IPS-20b (cell line): Measurements from ENCODE around the gene ATP11B.
"Not testable (repeated sequence)": the region's sequence is repeated elsewhere in the genome, so short reads cannot be mapped to it uniquely, and the experiment has no call there.

ENCODE experiments used
- H3K27ac ChIP-seq: one replicate; pipeline ENCODE4 v1.5.1; 2013; ENCODE audit warnings: low read length
- H3K27me3 ChIP-seq: 2 replicates; pipeline ENCODE4 v1.6.1; 2013; ENCODE audit warnings: mild to moderate bottlenecking, low read length, inconsistent platforms; ENCODE audit not compliant: insufficient read depth
- H3K36me3 ChIP-seq: 2 replicates; pipeline ENCODE4 v1.6.1; 2013; ENCODE audit warnings: low read depth, mild to moderate bottlenecking, inconsistent platforms, low read length, moderate library complexity; ENCODE audit not compliant: insufficient read depth
- H3K4me1 ChIP-seq: 2 replicates; pipeline ENCODE4 v1.6.1; 2013; ENCODE audit warnings: mild to moderate bottlenecking, control low read depth, inconsistent platforms, low read length, moderate library complexity; ENCODE audit not compliant: insufficient read depth
- H3K4me3 ChIP-seq: 2 replicates; pipeline ENCODE4 v1.5.1; 2013; ENCODE audit warnings: mild to moderate bottlenecking, low read length, inconsistent platforms
- H3K9ac ChIP-seq: 2 replicates; pipeline ENCODE4 v1.6.1; 2013; ENCODE audit warnings: low read depth, mild to moderate bottlenecking, inconsistent platforms, low read length, moderate library complexity
- H3K9me3 ChIP-seq: 2 replicates; pipeline ENCODE4 v1.6.1; 2013; ENCODE audit warnings: mild to moderate bottlenecking, low read depth, low read length, inconsistent platforms; ENCODE audit not compliant: insufficient read depth

The ATP11B gene

DNA sequence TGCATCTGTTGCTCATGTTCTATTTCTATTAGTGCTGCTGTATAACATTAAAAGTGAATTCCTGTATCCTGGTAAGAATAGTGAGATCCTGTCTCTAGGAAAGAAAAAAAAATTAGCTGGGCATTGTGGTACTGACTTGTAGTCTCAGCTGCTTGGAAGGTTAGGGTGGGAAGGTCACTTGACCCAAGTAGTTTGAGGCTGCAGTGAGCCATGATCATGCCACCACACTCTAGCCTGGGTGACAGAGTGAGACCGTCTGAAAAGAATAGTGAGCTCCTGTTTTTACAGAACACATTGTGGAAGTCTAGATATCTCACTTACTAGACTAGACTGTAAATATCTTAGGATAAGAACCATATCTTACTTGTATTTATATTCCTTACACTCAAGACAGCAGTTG, 4.6 kb downstream of the ATP11B start:
- Histone ChIP-seq H3K9me3 (no peaks in the 10 kb centered on the region), H3K4me1 (peaks cover 8% of the 10 kb centered on the region; the same call in 1 of the 2 replicates), H3K4me3 (no peak overlapping the region), H3K9ac (no peak overlapping the region), H3K27ac (no peak overlapping the region), H3K36me3 (no peaks in the 10 kb centered on the region), H3K27me3 (peaks cover 21% of the 10 kb centered on the region)

DNA sequence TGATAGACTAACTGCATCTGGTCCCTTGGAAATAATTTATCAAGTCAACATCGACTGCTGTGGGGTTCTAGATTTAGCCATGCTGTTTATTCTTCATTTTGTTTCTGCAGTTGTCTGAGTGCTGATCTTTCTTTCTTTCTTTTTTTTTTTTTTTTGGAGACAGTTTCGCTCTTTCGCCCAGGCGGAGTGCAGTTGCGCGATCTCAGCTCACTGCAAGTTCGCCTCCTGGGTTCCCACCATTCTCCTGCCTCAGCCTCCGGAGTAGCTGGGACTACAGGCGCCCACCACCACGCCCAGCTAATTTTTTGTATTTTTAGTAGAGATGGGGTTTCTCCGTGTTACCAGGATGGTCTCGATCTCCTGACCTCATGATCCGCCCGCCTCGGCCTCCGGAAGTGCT, 5.8 kb downstream of the ATP11B start:
- peaks cover 18% of the 10 kb centered on the region for H3K27me3 ChIP-seq
- not testable (repeated sequence) for H3K36me3 ChIP-seq, H3K9me3 ChIP-seq, H3K27ac ChIP-seq, H3K4me3 ChIP-seq, H3K4me1 ChIP-seq, H3K9ac ChIP-seq

DNA sequence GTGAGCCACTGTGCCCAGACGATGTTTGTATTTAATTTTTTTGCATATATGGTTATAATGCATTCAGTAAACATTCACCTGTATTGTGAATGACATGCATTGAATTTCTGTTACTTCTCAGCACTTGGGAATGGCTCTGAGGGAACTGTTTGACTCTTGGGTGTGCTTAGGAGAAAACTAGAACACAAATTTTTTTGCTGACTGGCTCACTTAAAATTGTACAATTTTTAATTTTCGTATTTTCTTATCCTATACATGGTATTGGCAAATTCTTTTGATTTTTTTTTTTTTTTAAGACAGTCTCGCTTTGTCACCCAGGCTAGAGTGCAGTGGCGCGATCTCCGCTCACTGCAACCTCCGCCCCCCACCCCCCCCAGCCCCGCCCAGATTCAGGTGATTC, 7.2 kb downstream of the ATP11B start:
- Histone ChIP-seq H3K27me3 (peaks cover 5% of the 10 kb centered on the region), H3K27ac (no peak overlapping the region), H3K9ac (no peak overlapping the region), H3K36me3 (no peaks in the 10 kb centered on the region), H3K4me3 (no peak overlapping the region), H3K4me1 (peaks cover 8% of the 10 kb centered on the region; the same call in 1 of the 2 replicates), H3K9me3 (no peaks in the 10 kb centered on the region)

DNA sequence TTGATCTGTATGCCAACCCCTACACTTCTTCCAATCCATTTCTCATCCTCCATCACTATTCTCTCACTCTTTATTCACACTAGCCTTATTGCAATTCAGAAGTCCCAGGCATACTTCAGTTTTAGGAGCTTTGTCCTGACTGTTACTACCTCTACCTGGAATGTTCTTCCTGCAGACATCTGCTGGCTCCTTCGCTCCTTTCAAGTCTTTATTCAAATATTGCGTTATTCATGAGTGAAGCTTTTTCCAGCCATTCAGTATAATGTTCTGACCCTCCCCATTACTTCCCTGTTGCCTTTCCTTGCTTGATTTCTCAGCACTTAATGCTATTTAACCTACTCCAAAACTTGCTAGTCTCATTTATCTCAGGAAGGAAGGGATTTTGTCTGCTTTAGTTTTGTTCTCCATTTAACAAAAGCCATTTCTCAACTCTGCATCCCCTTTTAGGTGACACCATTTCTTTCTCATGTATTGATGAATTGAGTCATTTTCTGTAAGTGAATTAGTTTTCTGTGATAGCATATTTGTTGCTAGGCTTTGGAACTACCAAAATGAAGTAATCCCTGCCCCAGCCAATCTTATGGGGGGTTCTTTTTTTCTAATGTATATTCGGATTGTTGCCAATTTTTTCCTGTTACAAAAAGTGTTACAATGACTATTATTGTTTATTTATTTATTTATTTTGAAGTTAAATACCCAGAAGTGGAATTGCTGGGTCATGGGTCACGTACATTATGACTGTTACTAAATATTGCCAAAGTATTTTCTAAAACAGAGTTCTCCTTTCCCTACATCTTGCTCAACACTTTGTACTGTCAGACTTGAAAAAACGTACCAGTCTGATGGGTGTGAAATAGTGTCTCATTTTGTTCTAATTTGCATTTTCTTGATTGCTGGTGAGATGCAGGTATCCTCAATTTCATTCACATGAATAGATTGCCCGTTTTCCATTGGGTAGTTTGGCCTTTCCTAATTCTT, 9.4 kb downstream of the ATP11B start:
- Histone ChIP-seq H3K4me3 (no peak overlapping the region), H3K27me3 (no peaks in the 10 kb centered on the region), H3K4me1 (peaks cover 8% of the 10 kb centered on the region; the same call in 1 of the 2 replicates), H3K27ac (no peak overlapping the region), H3K9me3 (no peaks in the 10 kb centered on the region), H3K36me3 (no peaks in the 10 kb centered on the region), H3K9ac (no peak overlapping the region)

DNA sequence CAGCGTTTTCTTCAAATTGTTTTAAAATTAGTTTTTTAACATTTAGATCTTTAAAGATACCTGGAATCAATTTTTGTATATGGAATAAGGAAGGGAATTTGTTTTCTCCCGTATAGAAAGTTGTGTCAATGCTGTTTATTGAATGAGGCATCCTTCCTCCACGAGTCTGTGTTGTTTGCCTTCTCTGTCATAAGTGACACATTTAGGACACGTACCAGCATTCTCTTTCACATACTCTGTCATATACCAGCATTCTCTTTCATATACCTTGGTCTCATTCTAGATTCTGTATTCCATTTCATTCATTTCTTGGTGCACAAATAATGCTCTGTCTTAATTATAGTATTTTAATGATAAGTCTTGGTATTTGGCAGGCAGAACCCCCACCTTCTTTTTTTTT, 10.3 kb downstream of the ATP11B start:
- Histone ChIP-seq H3K36me3 (no peaks in the 10 kb centered on the region), H3K27me3 (no peaks in the 10 kb centered on the region), H3K4me1 (peaks cover 8% of the 10 kb centered on the region; the same call in 1 of the 2 replicates), H3K4me3 (no peak overlapping the region), H3K9ac (no peak overlapping the region), H3K27ac (no peak overlapping the region), H3K9me3 (no peaks in the 10 kb centered on the region)

DNA sequence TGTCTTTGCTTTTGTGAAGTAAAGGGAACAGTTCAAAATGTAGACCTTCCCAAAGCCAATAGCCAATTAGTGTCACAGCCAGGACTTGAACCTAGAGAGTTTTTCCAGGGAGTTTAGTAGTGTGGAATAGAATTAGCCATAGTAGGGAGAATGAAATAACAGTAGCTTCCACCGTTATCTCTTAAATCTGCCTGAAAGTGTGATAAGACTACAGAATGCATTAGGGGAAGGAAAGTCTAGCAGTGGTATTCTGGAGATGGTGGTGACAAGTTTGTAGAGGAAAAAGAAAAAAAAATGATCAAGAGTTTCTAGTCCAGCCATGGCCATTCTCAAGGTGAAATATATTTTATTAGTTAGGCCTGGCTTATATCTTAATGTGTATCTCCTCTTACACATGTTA, 13.8 kb downstream of the ATP11B start:
- Histone ChIP-seq H3K4me3 (no peak overlapping the region), H3K27ac (no peak overlapping the region), H3K36me3 (no peaks in the 10 kb centered on the region), H3K9me3 (no peaks in the 10 kb centered on the region), H3K9ac (no peak overlapping the region), H3K27me3 (no peaks in the 10 kb centered on the region), H3K4me1 (peaks cover 7% of the 10 kb centered on the region; the same call in 1 of the 2 replicates)

DNA sequence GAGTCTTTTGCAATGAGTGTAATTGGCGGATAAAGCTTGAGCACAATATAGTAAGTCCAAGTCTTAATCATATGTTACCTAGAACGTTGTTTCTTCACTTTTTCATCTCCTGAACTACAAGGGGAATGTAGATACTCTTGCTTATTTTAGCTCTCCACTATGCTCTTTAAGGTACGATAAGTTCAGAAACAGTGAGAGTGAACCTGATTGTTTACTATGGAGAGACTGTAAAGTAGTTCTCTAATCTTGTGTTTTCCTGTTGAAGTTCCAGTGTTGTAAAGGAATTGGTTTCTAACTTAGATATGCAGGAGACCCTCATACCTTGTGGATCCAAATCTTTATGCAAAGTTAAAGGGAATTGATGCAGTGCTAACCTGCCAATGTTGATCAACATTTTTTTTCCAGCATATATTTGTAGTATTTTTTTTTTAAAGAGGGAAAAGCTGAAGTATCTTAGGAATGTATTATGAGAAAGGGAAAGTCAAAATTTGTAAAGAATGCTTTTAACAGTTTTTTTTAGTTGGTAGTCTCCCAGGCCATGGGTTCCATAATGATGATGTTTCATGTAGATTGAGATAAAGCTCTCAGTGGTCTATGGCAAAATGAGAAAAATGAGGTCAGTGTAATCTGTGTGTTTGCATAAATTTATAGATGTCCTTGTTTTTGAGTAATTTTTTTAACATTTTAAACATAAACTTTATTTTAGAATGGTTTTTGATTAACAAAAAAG, 14.9 kb downstream of the ATP11B start:
- no peak overlapping the region for H3K9ac ChIP-seq
- H3K27ac ChIP-seq = no peak overlapping the region
- no peaks in the 10 kb centered on the region for H3K36me3 ChIP-seq
- H3K27me3 ChIP-seq = no peaks in the 10 kb centered on the region
- no peak overlapping the region for H3K4me3 ChIP-seq
- no peaks in the 10 kb centered on the region for H3K4me1 ChIP-seq
- H3K9me3 ChIP-seq = no peaks in the 10 kb centered on the region

DNA sequence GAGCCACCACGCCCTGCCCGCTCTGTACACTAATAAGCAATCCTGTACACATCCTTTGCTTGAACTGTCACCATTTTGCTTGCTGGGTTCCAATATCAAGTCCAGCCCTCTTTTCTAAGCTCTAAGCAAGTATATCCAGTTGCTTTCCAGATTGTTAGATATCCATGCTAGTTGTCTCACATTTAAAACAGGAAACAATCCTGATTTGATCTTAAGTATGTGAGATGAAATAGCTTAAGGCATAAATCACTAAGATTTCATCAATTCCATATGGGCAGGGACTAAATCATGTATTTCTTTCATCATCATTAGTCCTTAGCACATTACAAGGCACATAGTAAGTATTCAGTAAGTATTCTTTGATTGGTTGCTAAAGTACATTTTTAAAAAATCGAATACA, 16.2 kb downstream of the ATP11B start:
- no peak overlapping the region for H3K9ac ChIP-seq
- H3K27ac ChIP-seq = no peak overlapping the region
- H3K4me3 ChIP-seq = no peak overlapping the region
- H3K4me1 ChIP-seq = no peaks in the 10 kb centered on the region
- no peaks in the 10 kb centered on the region for H3K9me3 ChIP-seq
- no peaks in the 10 kb centered on the region for H3K27me3 ChIP-seq
- H3K36me3 ChIP-seq = no peaks in the 10 kb centered on the region

DNA sequence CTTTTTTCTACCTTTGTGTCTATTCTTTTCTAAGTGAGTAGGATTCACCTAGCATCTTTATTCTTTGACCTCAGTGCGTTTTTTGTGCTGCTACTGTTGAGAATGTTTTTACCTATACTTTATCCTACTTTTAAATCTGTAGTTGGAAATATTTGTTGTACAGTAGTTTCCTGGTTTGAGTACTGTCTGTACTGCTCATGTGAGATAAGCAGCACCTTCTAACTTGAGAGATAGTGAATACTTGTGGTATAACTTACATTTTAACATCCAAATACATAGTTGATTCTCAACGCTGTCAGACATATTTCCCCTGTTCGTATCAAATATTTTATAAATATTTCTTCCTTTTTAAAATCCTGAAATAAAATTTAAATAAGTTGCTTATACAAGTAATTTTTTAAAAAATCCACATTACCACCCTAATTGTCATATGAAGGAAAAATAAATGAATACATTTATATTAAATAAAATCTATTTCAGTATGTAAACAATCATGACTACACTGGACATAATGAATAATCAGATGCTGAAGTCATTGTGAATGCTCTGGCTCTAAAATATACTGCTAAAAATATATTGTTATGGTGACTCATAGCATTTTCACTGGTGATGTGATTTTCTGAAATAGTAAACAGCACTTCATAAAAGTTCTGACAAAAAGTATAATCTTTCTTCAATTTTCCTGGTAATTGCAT, 17.4 kb downstream of the ATP11B start:
- Histone ChIP-seq H3K9me3 (no peaks in the 10 kb centered on the region), H3K9ac (no peak overlapping the region), H3K27me3 (no peaks in the 10 kb centered on the region), H3K4me3 (no peak overlapping the region), H3K4me1 (no peaks in the 10 kb centered on the region), H3K36me3 (no peaks in the 10 kb centered on the region), H3K27ac (no peak overlapping the region)

DNA sequence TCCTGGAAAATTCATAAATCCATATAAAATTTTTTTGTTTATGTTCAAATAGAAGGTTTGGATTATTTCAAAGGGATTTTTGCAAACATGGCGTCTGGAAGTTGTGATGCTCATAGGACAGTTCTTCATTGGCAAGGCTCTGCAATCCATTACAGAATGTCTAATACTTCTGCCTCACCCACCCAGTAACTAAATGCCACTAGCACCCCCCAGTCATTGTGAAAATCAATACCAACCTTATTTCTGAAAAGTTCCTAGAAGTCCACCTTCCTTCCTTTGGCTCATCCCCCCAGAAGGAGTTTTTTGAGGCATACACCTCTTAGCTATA, 17.9 kb downstream of the ATP11B start:
- Histone ChIP-seq H3K4me3 (no peak overlapping the region), H3K27ac (no peak overlapping the region), H3K27me3 (no peaks in the 10 kb centered on the region), H3K36me3 (no peaks in the 10 kb centered on the region), H3K9ac (no peak overlapping the region), H3K9me3 (no peaks in the 10 kb centered on the region), H3K4me1 (no peaks in the 10 kb centered on the region)

DNA sequence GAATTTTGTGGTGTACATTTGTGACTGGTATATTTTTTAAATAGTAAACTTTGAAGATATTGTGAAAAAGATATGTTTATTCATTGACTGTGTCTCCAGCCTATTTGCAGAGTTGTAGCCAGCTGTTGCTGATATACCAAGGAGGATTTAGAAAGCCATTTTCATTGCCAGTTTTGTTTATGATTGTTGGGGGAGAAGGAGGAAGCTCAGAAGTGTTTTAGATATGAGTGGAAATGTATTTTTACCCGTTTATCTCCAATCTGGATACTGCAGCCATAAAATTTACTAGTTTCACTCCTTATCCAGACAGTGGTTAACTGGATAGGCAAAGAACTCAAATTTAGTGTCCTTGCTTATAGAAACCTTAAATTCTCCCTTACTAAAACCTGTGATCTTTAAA, 18.8 kb downstream of the ATP11B start:
- Histone ChIP-seq H3K4me3 (no peak overlapping the region), H3K27ac (no peak overlapping the region)

More for the DNA sequence above, 18.8 kb downstream of the ATP11B start:
- Histone ChIP-seq H3K9ac (no peak overlapping the region), H3K27me3 (no peaks in the 10 kb centered on the region), H3K4me1 (no peaks in the 10 kb centered on the region), H3K36me3 (no peaks in the 10 kb centered on the region), H3K9me3 (no peaks in the 10 kb centered on the region)
